ENCODE data around the gene ZC3HAV1L. TPM values are rescaled to one million over a fixed set of nuclear protein-coding genes. Genes with fewer than 3 reads are reported as not detected.

The ZC3HAV1L gene
- total and polyA plus RNA-seq, 7 donors = 0.18 to 2.4 (median 1.2) TPM

- no peak for TF ChIP-seq CTCF (IDR thresholded peaks at IDR 0.05)
- intact Hi-C loops (cut with DNase I) = no loop called here
- no peak for ATAC-seq
- H3K36me3 ChIP-seq (ENCODE audit: insufficient read depth in 1 of 2, low read depth in 1 of 2) = peaks cover 4 to 56% of the 10 kb centered on the region in 2 donors
- 78 to 86% (median 84%) methylated on average over 9 of the region's 9 CpGs for WGBS, 3 donors
- no peak overlapping the region for H3K4me3 ChIP-seq
- DNase-seq = no peak
- H3K27me3 ChIP-seq (ENCODE audit: insufficient read depth in 3 of 3, low read length in 2 of 3) = no peaks in the 10 kb centered on the region
- no peaks in the 10 kb centered on the region for H3K4me1 ChIP-seq
- H3K9me3 ChIP-seq = no peaks in the 10 kb centered on the region
- H3K27ac ChIP-seq = no peak overlapping the region
These were observed 30.5 kb upstream of the ZC3HAV1L start for GRCh38 chr7:139066315-139066714.

DNA sequence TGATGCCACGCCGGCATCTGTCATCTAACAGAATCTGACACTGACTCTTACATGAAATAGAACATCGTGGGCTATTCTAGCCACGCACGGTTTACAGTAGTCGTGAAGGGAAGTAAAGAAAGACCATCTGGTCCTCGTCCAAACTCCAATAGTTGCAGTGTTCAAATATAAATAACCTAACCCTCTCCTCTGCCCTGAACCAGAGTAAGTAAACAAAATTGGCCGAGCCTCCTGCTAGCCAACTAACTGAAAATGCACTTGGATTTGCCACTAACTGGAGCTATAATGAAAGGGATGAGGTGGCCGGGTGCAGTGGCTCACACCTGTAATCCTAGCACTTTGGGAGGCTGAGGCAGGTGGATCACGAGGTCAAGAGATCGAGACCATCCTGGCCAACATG lies 29.5 kb upstream of the ZC3HAV1L start:
- Histone ChIP-seq H3K36me3 (ENCODE audit: insufficient read depth in 1 of 2, low read depth in 1 of 2) (peaks cover 4 to 66% of the 10 kb centered on the region in 2 donors), H3K9me3 (no peaks in the 10 kb centered on the region), H3K27me3 (ENCODE audit: insufficient read depth in 3 of 3, low read length in 2 of 3) (no peaks in the 10 kb centered on the region), H3K4me3 (no peak overlapping the region), H3K4me1 (no peaks in the 10 kb centered on the region), H3K27ac (no peak overlapping the region)
- intact Hi-C loops (cut with DNase I) = no loop called here
- DNase-seq (no peak), ATAC-seq (no peak)
- WGBS, 3 donors = 88 to 91% (median 89%) methylated on average over 11 of the region's 11 CpGs
- no peak for TF ChIP-seq CTCF (IDR thresholded peaks at IDR 0.05)

DNA sequence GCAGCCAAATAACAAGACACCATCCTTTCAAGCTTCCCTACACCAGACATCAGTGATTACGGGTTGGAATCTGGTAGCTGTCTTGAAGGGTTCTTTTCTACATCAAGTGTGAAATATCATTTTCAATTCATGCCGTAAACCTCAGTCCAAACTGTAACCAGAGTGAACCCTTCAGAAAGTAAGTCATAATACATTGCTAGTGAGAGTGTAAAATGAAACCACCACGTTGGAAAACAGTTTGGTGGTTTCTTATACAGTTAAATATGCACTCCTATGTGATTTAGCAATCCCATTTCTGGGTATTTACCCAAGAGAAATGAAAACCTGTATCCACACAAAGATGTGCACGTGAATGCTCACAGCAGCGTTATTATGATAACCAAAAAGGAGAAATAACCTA lies 25.6 kb upstream of the ZC3HAV1L start:
- WGBS, 3 donors = 52 to 64% (median 53%) methylated on average over 5 of the region's 5 CpGs
- ATAC-seq (no peak), DNase-seq (no peak)
- Histone ChIP-seq H3K36me3 (ENCODE audit: insufficient read depth in 1 of 2, low read depth in 1 of 2) (peaks cover 2 to 45% of the 10 kb centered on the region in 2 donors), H3K27ac (peak overlapping the region; percentile 37), H3K9me3 (no peaks in the 10 kb centered on the region), H3K4me1 (no peaks in the 10 kb centered on the region), H3K27me3 (ENCODE audit: insufficient read depth in 3 of 3, low read length in 2 of 3) (no peaks in the 10 kb centered on the region), H3K4me3 (no peak overlapping the region)
- intact Hi-C loops (cut with DNase I) = no loop called here
- no peak for TF ChIP-seq CTCF (IDR thresholded peaks at IDR 0.05)

DNA sequence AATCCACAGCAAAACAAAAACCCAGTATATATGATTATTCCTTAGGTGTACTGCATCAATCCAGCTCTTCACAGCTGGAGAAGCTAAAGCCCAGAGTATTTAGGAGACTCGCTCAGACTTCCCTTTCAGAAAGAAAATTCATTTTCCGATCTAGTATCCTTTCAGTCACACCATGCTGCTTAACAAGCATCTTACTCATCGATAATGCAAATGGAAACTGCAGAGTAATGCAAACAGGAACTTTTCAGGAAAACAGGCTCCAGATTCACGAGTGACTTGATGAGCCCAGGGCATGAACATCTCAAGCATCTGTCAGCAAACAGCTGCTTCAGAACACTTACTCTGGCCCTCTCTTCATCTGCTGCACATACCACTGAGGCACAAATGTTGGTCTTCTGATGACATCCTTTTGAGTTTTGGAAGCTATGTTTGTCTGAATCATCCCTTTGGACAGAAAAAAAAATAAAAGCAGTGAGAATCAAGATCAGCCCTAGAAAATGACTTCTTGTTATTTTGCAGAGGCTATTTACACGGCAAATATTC lies 24.9 kb upstream of the ZC3HAV1L start:
- Histone ChIP-seq H3K27me3 (ENCODE audit: insufficient read depth in 3 of 3, low read length in 2 of 3) (no peaks in the 10 kb centered on the region), H3K27ac (peak overlapping the region; percentile 37), H3K36me3 (ENCODE audit: insufficient read depth in 1 of 2, low read depth in 1 of 2) (peaks cover 2 to 44% of the 10 kb centered on the region in 2 donors), H3K9me3 (no peaks in the 10 kb centered on the region), H3K4me1 (no peaks in the 10 kb centered on the region), H3K4me3 (no peak overlapping the region)
- DNase-seq (no peak), ATAC-seq (no peak)
- no peak for TF ChIP-seq CTCF (IDR thresholded peaks at IDR 0.05)
- 77% methylated on average over 5 of the region's 5 CpGs for WGBS, 3 donors
- intact Hi-C loops (cut with DNase I) = no loop called here

GRCh38 chr7:139059905-139060304 lies 24.1 kb upstream of the ZC3HAV1L start:
- H3K27ac ChIP-seq = peak overlapping the region; percentile 67
- no peak for DNase-seq
- no peaks in the 10 kb centered on the region for H3K4me1 ChIP-seq
- intact Hi-C loops (cut with DNase I) = no loop called here
- TF ChIP-seq CTCF (IDR thresholded peaks at IDR 0.05) = no peak
- H3K36me3 ChIP-seq (ENCODE audit: insufficient read depth in 1 of 2, low read depth in 1 of 2) = peaks cover 0 to 40% of the 10 kb centered on the region in 2 donors
- no peaks in the 10 kb centered on the region for H3K27me3 ChIP-seq (ENCODE audit: insufficient read depth in 3 of 3, low read length in 2 of 3)
- WGBS, 3 donors = 65 to 69% (median 67%) methylated on average over 1 of the region's 1 CpG
- no peaks in the 10 kb centered on the region for H3K9me3 ChIP-seq
- ATAC-seq = no peak
- no peak overlapping the region for H3K4me3 ChIP-seq
